AG20443 (cell line): ENCODE data around the gene LTBP1.
A peak's percentile ranks its signal among the peaks of the same experiment; 100 is the strongest.

ENCODE experiments used
- DNase-seq: peaks from one replicate; pipeline ENCODE4 v3.0.0; 2012; ENCODE audit warnings: low spot score, mixed read lengths

LTBP1 gene

DNA sequence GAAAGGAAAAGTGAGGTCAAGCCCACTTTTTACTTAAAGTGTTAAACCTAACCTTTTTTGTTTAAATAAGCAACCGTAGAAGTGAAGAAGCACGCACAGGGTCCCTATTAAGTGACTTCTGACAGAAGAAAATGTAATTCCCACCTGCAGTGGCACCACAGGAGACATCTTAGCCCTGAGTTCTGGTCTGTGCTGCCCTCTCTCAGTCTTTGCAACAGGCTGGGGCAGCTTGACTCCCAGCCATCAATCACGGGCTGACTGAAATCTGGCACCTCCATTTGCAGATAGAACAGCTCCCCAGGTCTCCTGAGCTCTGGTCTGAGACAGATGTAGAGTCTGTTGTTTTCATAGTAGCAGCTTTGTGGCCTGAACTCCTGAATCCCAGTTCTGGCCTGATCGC, 170.0 kb downstream of the LTBP1 start:
- DNase-seq: no peak

DNA sequence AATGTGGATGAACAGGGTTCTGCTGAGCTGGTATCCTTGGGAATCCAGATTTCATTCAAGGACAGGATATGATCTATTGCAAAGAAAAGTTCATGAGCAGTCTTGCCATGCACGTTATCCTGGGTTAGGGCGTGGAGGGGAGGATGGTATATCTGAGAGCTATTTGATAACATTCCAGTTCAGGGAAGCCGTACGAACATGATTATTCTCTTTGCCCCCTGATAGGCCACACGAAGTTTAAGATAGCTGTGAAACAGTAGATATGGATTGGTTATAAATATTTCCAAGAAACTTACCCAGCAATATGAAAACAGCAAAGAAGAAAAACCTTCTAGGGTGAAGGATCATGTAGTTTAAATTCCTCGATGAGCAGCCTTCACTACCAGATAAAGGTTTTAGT, 171.9 kb downstream of the LTBP1 start:
- DNase-seq: no peak

DNA sequence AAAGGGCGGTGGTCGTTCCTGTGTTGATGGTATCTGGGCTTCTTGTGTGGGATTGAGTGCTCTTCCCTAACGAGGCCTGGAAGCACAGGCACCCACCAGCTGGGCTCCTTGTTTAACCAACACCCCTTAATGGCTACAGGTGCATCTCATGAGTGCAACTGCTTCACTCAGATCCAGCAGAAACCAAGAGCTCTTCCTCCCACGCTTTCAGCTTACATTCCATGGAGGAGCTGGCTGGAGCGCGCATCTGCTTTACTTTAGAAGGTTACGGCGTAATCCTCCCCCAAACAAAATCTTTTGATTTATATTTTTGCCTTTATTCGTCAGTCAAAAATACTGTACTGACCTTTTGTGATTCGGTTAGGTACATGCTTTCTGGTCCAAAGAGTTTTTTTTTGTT, 174.7 kb downstream of the LTBP1 start:
- no peak for DNase-seq

DNA sequence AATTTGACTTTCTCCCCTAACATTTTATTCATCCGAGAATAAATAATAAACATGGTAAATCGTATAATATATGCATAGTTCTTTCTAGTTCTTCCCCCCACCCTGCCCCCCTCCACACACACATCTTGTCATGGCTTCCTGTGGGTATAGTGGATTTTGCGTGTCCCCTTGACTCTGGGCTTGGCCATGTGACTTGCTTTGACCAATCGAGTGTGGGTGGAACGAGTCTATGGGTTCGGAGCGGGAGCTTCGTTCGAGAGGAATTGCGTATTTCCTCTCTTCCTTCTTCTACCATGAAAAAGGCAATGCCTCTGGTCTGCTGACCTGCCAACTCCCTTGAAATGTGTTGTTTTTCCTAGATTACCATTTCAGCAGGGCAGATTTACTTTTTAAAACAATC, 175.2 kb downstream of the LTBP1 start:
- no peak for DNase-seq

DNA sequence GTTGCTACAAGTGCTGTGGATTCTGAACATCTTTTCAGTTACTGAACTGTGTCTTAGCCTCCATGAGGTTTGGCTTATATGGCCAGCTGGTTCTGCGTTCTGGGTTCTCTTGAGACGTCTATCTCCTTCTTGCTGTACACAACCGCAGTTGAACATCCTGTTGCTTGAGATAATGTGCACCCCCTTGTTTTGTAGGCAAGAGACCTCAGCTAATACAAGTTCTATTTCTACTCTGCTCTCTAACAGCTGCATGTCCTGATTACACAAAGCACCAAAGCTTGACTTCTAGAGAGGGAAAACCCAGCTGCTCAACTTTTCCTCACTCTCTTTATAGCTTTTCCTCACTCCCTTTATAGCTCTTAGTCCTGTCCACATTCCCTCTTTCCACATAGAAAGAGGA, 176.0 kb downstream of the LTBP1 start:
- no peak for DNase-seq

DNA sequence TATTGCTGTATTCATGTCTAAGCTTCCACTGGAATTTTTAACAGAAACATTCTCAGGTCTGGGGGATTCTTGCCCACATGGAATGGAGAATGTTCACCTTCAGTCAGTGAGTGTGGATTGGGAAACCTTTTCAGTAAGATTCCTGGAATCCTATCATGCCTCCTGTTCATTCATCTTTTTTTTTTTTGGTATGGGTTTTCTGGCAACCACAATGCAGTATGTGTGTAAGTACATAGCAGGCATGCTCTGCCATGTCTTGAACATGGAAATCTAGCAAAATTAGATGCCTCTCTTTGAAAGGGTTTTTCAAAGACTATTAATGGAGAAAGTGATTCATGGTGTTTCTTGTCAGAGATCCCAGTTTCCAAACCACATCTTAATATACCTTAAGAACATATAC, 176.5 kb downstream of the LTBP1 start:
- no peak for DNase-seq

DNA sequence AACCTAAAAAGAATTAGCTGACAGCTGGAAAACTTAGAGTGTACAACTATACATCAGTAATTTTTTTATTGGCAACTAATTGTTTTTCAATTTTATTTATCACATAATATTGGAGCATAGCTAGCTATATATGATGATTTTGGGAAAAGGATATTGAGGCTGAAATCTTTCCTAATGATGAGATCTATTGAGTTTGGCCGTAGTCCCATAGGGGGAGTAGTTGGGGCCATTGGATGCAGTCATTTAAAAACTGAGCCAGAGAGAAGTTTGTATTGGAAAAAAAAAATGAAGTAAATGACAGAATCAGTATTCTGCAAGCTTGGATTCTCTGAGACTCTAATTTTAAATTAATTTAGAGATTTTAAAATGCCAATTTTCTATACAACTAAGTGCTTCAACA, 179.8 kb downstream of the LTBP1 start:
- no peak for DNase-seq

DNA sequence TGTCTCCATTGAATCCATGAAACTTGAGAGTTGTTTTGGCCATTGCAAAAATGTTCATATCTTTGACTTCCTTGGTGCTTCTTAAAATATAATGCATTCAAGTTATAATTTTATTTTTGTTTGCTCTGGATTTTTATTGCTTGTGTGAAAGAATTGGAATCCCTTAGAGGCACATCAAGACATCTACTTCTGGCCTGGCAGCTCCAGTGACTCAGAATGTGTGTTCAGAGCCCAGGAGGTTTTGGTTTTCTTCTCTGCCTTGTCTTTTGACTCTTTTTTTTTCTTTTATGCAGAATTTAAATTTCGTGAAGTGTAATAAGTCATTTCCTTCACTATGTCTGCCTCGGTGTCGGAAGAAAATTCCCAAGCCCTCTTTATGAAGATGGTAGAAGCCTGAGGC, 180.2 kb downstream of the LTBP1 start:
- DNase-seq: peak; percentile 68

DNA sequence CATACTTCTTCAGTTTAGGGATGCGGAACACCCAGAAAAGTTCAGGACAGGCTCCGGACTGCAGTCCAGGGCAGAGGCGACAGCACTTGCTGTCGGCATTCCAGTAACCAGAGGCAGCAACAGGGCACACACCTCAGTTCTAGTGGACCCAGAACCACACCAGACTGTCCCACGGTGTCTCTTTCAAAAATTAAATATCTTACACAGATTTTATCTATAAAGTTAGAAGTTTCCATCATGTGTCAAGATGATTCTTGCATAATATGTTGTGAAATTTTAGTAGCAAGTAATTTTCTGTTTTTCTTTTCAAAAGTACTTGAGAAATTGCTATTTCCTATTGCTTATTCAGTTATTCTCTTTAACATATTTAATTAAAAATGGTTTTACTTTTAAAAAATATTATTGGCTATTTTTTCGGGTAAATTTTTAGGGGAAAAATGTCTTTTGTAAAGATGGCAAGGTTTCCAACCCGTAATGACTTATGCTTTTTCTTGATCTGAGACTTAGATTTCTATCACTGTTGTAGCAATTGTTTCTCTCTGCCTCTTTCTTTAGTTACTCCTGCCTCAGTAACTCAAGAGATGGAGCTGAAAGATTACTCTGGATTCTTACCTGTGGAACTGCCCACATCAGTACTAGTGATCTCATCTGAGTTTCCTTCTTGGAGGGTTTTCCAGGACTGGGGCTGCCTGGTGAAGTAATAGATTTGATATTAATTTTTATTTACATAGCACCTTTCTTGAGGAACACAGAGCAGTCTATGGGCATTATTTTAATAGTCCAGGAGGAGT, 182.7 kb downstream of the LTBP1 start:
- DNase-seq: no peak

DNA sequence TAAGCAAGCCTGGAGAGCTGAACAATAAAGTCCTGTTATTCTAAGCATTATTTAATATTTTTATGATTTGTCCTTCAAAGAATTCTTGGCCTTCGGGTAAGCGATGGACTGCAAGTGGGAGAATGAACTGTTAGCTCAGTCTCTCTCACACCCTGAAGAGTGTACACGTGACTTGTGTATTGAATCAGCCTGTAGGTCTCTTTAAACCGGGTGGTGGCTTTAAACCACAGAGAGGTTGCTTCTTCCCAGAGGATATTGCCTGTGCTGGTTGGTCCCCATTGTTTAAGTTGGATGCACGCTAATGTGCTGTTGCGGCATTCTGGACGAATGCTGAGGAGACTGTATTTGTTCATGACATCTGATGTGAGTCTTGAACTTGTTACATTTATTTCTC, 183.3 kb downstream of the LTBP1 start:
- DNase-seq: no peak

DNA sequence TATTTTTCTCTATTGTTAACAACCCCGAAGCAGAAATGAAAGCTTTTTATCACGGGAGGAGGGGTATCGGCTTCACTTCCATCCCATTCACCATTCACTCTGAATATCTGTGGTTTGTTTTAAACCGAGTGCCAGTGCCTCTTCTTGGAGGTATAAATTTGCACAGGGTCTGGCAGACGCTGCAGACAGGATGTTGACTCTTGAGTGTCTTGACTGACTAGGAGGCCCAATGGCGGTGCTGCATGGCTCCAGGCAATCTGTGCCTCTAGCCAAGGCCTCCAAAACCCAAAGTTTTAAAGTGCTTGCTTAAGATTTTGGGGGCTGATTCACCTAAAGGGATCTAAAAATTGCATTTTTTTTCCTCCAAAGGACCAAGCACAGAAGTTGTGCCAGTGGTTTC, 183.8 kb downstream of the LTBP1 start:
- DNase-seq: no peak

DNA sequence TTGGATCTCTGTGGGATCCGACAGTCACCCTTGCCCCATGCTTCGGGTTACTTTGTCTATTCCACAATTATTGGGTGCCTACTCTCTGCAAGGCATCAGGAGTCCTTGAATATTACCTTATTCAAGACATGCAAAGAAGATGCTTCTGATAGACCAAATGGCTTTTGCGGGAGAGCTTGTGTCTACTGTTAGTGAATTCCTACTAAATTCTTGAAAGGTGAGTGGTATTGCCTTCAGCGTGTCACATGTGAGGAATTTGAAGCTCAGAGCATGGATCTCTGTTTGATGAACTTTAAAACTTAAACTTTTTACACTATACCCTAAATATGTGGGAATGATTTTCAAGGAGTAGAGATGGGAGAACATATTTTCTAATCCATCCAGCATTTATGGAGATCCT, 184.4 kb downstream of the LTBP1 start:
- DNase-seq: no peak

DNA sequence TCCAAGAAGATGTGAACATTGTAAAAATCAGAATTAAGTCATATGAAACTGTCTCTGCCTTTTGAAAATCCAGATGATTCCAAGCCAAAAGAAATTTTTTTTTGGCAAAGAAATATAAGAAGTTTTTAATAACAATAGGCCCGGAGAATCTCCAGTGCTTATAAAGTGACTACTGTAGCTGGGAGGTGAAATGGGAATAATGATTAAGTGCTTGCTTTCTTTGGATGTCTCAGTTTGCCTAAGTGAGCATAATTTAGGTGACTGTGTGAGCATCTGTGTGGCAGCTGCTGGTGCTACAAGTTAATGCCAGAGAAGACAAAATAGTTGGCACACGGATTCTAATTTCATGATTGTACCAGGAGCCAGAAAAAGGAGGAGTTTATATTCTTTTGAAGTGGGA, 185.0 kb downstream of the LTBP1 start:
- DNase-seq: no peak

DNA sequence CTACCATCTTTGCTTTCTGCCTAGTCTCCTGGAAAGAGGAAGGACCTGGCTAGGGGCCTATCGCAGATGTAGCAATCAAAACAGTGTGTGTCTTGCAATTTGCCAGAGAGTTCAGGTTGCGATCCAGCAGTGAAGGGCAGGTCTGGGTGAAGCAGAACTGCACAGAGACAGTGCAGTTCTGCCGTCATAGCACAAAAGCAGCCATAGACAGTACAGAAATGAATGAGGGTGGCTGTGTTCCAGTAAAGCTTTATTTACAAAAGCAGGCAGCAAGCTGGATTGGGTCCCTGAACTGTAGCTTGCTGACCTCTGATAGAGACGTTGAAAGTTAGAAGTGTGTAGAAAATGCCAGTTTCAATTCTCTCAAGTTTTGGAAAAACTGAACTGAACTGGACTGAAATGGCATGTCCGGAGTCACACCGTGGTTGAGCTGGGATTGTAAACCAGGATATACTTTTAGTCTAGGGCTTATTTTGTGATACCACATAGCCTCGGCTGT, 186.8 kb downstream of the LTBP1 start:
- DNase-seq: no peak

DNA sequence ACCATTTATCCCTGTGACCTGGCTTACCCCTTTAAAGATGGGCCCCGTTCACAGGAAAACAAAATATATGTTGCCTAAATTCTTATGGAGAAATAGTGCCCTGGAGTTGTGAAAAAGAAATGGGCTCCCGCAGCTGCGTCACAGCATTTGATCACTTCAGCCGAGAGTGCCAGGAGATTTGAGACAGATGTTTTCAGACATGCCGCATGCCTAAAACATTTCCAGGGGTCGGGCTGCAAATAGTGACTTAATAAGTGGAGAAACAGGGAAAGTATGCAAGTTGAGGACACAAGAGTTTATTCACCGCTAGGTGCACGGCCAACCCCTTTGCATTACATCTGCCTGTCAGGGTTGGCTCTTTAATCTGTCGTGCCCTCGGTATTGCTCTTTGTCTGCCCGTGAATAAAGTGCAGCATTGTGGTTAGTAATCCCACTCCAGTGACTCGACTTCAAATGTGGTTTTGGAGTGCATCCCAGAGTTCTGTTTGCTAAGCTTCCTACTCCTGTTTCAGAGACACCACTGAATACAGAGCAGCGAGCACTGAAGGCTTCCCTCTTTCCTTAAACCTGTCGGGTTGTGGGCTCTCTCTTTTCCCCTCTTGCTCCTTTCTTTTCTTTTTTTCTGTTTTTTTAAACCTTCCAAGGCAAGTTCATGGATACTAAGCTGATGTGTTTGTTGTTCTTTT, 187.5 kb downstream of the LTBP1 start:
- peak; percentile 85 for DNase-seq

DNA sequence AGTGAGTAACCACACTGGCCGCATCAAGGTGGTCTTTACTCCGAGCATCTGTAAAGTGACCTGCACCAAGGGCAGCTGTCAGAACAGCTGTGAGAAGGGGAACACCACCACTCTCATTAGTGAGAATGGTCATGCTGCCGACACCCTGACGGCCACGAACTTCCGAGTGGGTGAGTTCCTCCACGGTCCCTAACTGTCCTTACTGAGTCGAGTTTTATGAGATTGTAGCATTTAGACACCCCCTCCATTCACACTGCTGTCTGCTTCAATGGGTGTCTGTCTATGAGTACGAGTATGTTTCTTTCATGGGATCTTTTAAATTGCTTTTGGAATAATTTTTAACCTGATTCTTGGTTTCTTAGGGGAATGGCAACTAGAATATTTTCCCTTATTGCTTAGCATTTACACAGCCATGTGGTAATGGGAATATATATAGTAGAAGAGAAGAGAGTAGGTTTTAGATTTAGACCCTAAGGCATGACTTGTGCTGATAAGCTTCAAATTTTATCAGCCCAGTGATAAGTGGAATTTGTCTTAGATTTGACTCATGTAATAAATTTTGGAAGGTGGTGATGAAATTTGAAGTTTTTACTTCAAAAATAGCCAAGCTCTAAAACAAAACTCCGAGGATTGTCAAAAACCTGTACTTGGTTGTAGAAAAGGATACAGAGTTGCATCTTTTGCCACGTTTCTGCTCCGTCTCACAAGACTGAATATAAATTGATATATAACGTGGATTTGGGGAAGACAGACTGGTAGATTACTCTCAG, 188.2 kb downstream of the LTBP1 start:
- DNase-seq: no peak

DNA sequence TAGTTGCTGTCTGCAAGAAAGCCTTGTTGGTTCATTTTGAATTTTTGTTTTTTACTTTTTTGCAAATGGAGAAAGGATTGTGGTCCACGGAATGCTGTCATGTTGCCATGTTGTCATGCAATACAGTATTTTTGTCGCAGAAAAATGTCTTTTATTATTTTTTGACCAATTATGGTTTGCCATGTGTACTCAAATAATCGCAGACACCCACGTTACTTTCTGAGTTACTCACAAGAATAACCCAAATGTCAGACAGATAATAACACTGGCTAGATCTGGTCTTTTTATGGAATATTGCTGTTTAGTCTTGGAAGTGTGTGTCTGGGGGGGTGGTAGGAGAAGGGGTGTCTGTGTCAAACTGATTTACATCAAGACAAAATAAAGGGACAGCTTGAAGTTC, 188.9 kb downstream of the LTBP1 start:
- no peak for DNase-seq

DNA sequence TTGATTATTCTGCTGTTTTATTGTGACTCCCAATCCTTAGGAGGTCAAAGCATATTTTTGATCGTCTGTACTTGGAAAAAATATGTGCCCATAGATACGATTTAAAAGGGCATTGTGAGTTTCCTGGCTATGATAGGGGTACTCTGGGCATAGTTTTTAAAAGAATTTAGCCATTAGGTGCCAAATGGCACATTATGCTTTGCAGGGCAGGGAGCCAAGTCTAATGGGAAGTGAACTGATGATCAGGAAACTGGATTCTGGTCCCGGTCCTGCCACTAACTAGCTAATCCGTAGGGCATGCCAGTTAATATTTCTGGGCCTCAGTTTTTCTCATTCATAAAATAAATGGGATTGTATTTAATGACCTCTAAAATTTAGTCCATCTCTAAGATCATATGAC, 189.3 kb downstream of the LTBP1 start:
- no peak for DNase-seq

DNA sequence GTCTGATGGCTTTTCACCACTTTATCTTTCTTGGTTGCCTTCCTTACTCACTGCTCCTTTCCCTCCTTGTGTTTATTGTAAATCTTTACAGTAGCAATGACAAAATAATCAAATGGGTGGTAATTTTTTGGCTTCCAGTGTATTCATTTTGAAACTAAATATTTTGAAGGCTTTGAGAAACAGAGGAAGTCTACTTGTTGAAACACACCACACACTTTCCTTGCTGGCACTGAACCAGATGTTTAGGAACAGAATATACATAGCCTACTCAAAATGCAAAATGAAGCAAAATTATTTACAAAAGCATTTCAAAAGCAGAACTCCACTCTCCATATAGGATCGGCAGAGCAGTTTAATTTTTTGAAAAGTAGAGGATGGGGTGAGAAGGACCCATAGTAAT, 189.8 kb downstream of the LTBP1 start:
- no peak for DNase-seq

DNA sequence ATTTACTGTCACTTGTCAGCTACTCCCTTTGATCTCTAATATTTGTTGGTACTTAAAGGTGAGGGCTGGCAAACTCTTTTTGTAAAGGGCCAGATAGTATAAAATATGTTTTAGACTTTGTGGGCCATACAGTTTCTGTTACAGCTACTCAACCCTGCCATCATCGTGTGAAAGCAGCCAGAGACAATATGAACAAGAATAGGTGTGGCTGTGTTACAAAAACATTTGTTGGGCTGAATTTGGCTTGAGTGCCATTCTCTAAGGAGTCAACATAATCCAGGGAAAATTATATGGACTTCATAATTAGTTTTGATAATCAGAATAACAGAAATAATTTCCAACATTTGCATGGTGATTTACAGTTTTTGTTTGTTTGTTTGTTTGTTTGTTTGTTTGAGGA, 190.6 kb downstream of the LTBP1 start:
- no peak for DNase-seq

DNA sequence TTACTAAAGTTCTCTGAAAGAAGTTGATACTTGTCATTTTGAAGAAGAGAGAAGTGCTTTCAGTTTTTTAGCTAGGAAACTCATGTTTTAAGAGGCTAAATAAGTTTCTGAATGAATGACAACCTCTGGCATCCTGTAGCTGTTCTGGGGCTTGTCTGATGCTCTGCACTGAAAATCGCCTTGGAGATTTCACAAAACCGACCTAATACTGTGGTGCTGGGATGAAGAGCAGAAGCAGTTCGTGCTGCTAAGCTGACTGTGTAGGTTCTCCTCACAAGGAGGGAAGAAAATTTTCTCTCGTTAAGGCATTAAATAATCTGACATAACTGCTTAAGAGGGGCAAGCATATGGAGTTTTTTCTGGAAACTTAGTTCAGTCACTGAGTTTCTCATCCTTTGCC, 193.2 kb downstream of the LTBP1 start:
- no peak for DNase-seq

DNA sequence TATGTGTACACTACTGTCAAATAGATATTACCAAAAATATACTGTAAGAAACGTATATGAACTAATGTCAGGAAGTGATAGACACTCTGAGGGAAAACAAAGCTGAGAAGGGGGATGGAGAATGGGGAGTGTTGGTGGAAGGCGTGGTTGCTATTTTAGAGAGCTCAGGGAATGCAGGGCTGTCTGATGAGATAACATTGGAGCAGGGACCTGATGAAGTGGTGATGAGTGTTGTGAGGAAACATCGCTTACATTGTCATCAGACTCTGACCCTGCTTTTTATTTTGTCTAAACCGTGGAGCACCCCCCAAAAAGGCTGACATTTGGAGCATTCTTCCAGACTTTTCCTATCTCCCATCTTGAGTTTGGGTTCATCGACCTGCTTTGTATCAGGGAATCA, 194.7 kb downstream of the LTBP1 start:
- DNase-seq: no peak

DNA sequence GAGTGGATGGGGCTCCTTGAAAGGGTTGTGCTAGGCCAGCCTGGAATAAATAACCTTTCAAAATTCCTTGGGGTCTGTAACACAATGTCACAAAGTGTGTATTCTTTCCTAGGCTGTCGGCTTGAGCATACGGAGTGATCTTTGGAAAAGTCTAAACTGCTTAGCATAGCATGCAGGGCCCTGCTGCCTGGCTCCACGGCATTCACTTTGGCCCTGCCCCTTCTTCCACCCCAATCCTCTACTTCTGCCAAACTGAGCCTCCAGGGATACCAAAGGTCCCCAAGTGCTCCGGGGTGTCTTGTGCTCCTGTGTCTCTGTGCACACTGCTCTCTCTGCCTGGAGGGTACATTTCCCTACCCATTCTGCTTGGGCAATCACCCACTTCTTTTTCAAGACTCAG, 196.1 kb downstream of the LTBP1 start:
- DNase-seq: no peak
